Measurements from ENCODE around the gene IPPK. TPM values are rescaled to one million over a fixed set of nuclear protein-coding genes. Genes with fewer than 3 reads are reported as not detected.

Gene IPPK
- total RNA-seq, 1 donor: 10.4 TPM

GRCh38 chr9:92696619-92697018 is 26.7 kb upstream of the IPPK start:
- H3K4me3 ChIP-seq (ENCODE audit: low read depth, low read length): no peak overlapping the region
- no peak for DNase-seq (ENCODE audit: low read depth)
- no peak for TF ChIP-seq CTCF (IDR thresholded peaks at IDR 0.05; ENCODE audit: insufficient read depth, low read depth, low read length)

- no peak overlapping the region for H3K4me3 ChIP-seq (ENCODE audit: low read depth, low read length)
- peak; percentile 14 for DNase-seq (ENCODE audit: low read depth)
- TF ChIP-seq CTCF (IDR thresholded peaks at IDR 0.05; ENCODE audit: insufficient read depth, low read depth, low read length): peak; percentile 39
These were observed 17.0 kb upstream of the IPPK start for GRCh38 chr9:92686954-92687353.

- DNase-seq (ENCODE audit: low read depth): no peak
- no peak overlapping the region for H3K4me3 ChIP-seq (ENCODE audit: low read depth, low read length)
- no peak for TF ChIP-seq CTCF (IDR thresholded peaks at IDR 0.05; ENCODE audit: insufficient read depth, low read depth, low read length)
These were observed 15.1 kb upstream of the IPPK start for GRCh38 chr9:92685022-92685421.

- TF ChIP-seq CTCF (IDR thresholded peaks at IDR 0.05; ENCODE audit: insufficient read depth, low read depth, low read length): no peak
- no peak overlapping the region for H3K4me3 ChIP-seq (ENCODE audit: low read depth, low read length)
- no peak for DNase-seq (ENCODE audit: low read depth)
These were observed 12.3 kb upstream of the IPPK start for GRCh38 chr9:92682269-92682668.

- no peak for DNase-seq (ENCODE audit: low read depth)
- TF ChIP-seq CTCF (IDR thresholded peaks at IDR 0.05; ENCODE audit: insufficient read depth, low read depth, low read length): no peak
- H3K4me3 ChIP-seq (ENCODE audit: low read depth, low read length): no peak overlapping the region
These were observed 10.5 kb upstream of the IPPK start for GRCh38 chr9:92680166-92681119.

GRCh38 chr9:92679413-92680165 is 9.7 kb upstream of the IPPK start:
- no peak overlapping the region for H3K4me3 ChIP-seq (ENCODE audit: low read depth, low read length)
- no peak for TF ChIP-seq CTCF (IDR thresholded peaks at IDR 0.05; ENCODE audit: insufficient read depth, low read depth, low read length)
- DNase-seq (ENCODE audit: low read depth): no peak
